Fibroblast of mammary gland (primary cell): ENCODE measurements around the gene GTSE1.

Source experiments
- DNase-seq: peaks from one replicate; pipeline ENCODE4 v3.0.0-alpha.2; 2010; ENCODE audit warnings: low read depth
- H3K4me3 ChIP-seq: 2 replicates; pipeline ENCODE4 v1.5.1; 2011; ENCODE audit warnings: low read depth, mild to moderate bottlenecking, low read length, moderate library complexity; ENCODE audit not compliant: control insufficient read depth
- CTCF ChIP-seq: conservative IDR thresholded peaks from 2 replicates; pipeline ENCODE4 v1.5.1; 2011; ENCODE audit warnings: low read depth, low read length, inconsistent platforms; ENCODE audit not compliant: control insufficient read depth, insufficient read depth

GTSE1 gene

GRCh38 chr22:46281866-46282678 is 14.6 kb upstream of the GTSE1 start:
- H3K4me3 ChIP-seq, result no peak overlapping the region
- no peak for TF ChIP-seq CTCF
- no peak for DNase-seq

- DNase-seq, result no peak
- no peak for TF ChIP-seq CTCF
- H3K4me3 ChIP-seq, result no peak overlapping the region
Measured at GRCh38 chr22:46286006-46286405, 10.7 kb upstream of the GTSE1 start.

GRCh38 chr22:46286941-46287872 is 9.5 kb upstream of the GTSE1 start:
- TF ChIP-seq CTCF, result no peak
- no peak overlapping the region for H3K4me3 ChIP-seq
- no peak for DNase-seq

GRCh38 chr22:46287873-46288751 is 8.6 kb upstream of the GTSE1 start:
- TF ChIP-seq CTCF, result no peak
- no peak for DNase-seq
- H3K4me3 ChIP-seq, result no peak overlapping the region

- H3K4me3 ChIP-seq, result no peak overlapping the region
- TF ChIP-seq CTCF, result no peak
- DNase-seq, result no peak
Measured at GRCh38 chr22:46288846-46289243, 7.8 kb upstream of the GTSE1 start.

- no peak for TF ChIP-seq CTCF
- no peak for DNase-seq
- no peak overlapping the region for H3K4me3 ChIP-seq
Measured at GRCh38 chr22:46289244-46289891, 7.3 kb upstream of the GTSE1 start.
